ENCODE results near the gene CENPB.

The CENPB gene

DNA sequence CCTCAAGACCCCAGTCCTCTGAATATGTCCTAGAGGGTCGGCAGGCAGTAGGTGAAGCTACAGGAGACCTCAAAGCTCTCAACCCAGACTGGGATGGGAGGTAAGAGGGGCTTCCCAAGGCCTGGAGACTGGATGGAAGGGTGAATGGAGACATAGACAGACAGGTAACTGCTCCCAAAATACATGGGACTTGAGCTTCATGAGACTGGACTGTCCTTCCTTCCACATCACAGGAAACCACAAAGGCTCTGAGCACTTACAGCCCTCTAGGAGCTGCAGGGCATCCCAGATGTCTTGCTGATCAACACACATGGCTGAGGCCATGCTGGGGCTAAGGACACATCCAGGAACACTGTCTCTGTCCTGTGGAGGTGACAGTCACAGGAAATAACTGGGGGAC is 42.5 kb downstream of the CENPB start:
- TF ChIP-seq CTCF (IDR thresholded peaks at IDR 0.05; ENCODE audit: low read depth, low read length): no peak
- Histone ChIP-seq H3K9me3 (ENCODE audit: severe bottlenecking) (no peaks in the 10 kb centered on the region), H3K4me3 (ENCODE audit: low read depth, low read length) (no peak overlapping the region), H3K27me3 (ENCODE audit: insufficient read depth, low read depth, severe bottlenecking) (no peaks in the 10 kb centered on the region), H3K36me3 (no peaks in the 10 kb centered on the region), H3K27ac (no peak overlapping the region)
- DNase-seq: no peak

GRCh38 chr20:3743251-3743650 is 43.3 kb downstream of the CENPB start:
- no peaks in the 10 kb centered on the region for H3K36me3 ChIP-seq
- no peak for TF ChIP-seq CTCF (IDR thresholded peaks at IDR 0.05; ENCODE audit: low read depth, low read length)
- H3K9me3 ChIP-seq (ENCODE audit: severe bottlenecking): no peaks in the 10 kb centered on the region
- H3K4me3 ChIP-seq (ENCODE audit: low read depth, low read length): no peak overlapping the region
- H3K27ac ChIP-seq: no peak overlapping the region
- H3K27me3 ChIP-seq (ENCODE audit: insufficient read depth, low read depth, severe bottlenecking): no peaks in the 10 kb centered on the region
- no peak for DNase-seq

DNA sequence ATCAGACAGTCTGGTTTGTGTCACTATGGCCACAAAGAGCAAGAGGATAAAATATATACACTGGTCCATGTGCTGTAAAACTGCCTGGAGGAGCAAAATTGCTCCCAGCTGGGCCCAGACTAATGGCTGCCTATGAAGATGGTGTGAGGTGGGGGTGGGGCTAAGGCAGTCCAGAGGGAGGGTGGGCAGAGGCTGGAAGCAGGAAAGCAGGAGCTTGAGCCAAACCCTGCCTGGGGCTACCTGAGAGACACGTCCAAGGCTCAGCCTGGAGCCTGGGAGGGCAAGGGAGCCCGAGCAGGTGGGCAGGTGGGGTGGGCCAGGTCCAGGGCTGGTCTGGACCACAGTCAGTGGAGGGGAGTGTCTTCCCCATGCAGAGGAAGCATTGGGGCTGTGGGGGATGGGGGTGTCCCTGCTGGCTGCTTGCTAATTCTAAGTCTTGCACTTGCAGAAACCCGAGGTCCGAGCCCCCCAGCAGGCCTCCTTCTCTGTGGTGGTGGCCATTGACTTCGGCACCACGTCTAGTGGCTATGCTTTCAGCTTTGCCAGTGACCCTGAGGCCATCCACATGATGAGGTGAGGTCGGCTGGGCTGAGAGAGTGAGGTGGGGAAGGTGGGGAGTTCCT is 44.6 kb downstream of the CENPB start:
- Histone ChIP-seq H3K27me3 (ENCODE audit: insufficient read depth, low read depth, severe bottlenecking) (no peaks in the 10 kb centered on the region), H3K27ac (no peak overlapping the region), H3K9me3 (ENCODE audit: severe bottlenecking) (no peaks in the 10 kb centered on the region), H3K4me3 (ENCODE audit: low read depth, low read length) (no peak overlapping the region), H3K36me3 (no peaks in the 10 kb centered on the region)
- TF ChIP-seq CTCF (IDR thresholded peaks at IDR 0.05; ENCODE audit: low read depth, low read length): no peak
- no peak for DNase-seq

DNA sequence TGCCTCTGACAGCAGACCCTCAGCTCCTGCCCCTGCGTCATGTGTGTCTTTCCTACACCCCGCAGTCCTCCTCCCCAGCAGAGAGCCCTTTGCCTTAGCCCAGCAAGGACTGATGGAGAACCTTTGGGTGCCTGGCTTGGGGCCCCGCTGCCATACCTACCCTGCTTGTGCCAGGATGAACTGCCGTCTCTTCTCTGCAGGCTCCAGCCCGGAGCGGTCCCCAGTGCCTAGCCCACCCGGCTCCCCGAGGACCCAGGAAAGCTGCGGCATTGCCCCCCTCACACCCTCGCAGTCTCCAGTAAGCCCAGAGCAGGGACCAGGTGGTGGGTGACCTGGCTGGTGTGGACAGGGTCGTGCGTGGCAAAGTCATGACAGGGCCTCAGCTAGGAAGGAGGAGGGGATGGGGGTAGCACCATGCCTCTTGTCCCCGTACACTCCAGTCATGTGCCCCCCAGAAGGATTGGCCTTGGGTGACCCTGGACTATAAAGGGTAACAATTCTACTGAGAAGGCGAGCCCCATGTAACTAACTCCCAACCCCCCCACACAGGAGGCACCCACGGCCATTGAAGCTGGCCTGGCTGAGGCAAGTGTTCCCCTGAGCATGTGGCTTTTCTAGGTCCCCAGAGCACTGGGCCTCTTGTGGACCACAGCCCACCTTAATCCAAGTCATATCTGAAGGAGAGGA is 45.8 kb downstream of the CENPB start:
- no peak overlapping the region for H3K4me3 ChIP-seq (ENCODE audit: low read depth, low read length)
- no peak for TF ChIP-seq CTCF (IDR thresholded peaks at IDR 0.05; ENCODE audit: low read depth, low read length)
- DNase-seq: no peak
- no peaks in the 10 kb centered on the region for H3K27me3 ChIP-seq (ENCODE audit: insufficient read depth, low read depth, severe bottlenecking)
- no peaks in the 10 kb centered on the region for H3K9me3 ChIP-seq (ENCODE audit: severe bottlenecking)
- H3K36me3 ChIP-seq: no peaks in the 10 kb centered on the region
- no peak overlapping the region for H3K27ac ChIP-seq

- Histone ChIP-seq H3K27me3 (ENCODE audit: insufficient read depth, low read depth, severe bottlenecking) (no peaks in the 10 kb centered on the region), H3K27ac (no peak overlapping the region), H3K9me3 (ENCODE audit: severe bottlenecking) (no peaks in the 10 kb centered on the region), H3K36me3 (no peaks in the 10 kb centered on the region), H3K4me3 (ENCODE audit: low read depth, low read length) (no peak overlapping the region)
- DNase-seq: no peak
- no peak for TF ChIP-seq CTCF (IDR thresholded peaks at IDR 0.05; ENCODE audit: low read depth, low read length)
These were observed 46.6 kb downstream of the CENPB start for GRCh38 chr20:3739926-3740451.

All from WERI-Rb-1 (cell line).